22Rv1 (cell line): ENCODE data around the gene PISD.

ENCODE experiments used
- H3K27ac ChIP-seq: fragments of 450-650 bp; 2 replicates; pipeline ENCODE4 v1.5.1; 2017
- ZFX ChIP-seq: fragments of 450-650 bp; IDR thresholded peaks from 2 replicates; pipeline ENCODE4 v1.6.1; 2017; ENCODE audit warnings: antibody characterized with exemption, borderline replicate concordance
- TF ChIP-seq, protein P1 (sequence below): fragments of 450-650 bp; IDR thresholded peaks from 2 replicates; pipeline ENCODE4 v1.5.1; 2017; ENCODE audit warnings: mild to moderate bottlenecking

Gene PISD

DNA sequence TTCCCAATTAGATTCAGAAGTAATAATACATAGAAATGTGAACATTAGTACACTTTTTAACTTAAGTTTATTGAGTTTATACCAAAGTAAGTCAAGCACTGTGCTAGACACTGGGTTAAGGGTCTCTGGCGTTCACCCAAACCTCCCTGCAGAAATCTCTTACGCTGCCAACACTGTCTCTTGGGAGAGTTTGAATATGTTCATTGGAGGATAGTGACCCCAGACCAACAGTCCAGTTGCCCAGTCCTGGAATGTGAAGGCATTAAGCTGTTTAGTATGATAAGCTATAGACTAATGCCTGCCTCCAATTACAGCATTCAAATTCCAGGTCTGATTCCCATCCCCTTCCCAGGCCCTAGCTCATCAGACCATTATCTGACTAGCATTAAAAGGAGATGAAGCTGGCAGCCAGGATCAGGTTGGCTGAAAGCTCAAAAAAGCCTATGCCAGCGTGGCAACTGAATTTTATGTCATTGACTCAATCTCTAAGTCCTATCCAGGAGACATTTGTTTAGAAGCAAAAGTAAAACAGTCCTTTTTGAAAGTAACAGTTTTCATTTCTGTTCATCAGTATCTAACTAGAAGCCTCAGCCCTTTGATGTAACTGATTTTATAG is 87.9 kb downstream of the PISD start:
- TF ChIP-seq, protein P1, sequence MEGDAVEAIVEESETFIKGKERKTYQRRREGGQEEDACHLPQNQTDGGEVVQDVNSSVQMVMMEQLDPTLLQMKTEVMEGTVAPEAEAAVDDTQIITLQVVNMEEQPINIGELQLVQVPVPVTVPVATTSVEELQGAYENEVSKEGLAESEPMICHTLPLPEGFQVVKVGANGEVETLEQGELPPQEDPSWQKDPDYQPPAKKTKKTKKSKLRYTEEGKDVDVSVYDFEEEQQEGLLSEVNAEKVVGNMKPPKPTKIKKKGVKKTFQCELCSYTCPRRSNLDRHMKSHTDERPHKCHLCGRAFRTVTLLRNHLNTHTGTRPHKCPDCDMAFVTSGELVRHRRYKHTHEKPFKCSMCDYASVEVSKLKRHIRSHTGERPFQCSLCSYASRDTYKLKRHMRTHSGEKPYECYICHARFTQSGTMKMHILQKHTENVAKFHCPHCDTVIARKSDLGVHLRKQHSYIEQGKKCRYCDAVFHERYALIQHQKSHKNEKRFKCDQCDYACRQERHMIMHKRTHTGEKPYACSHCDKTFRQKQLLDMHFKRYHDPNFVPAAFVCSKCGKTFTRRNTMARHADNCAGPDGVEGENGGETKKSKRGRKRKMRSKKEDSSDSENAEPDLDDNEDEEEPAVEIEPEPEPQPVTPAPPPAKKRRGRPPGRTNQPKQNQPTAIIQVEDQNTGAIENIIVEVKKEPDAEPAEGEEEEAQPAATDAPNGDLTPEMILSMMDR, result no peak
- no peak for TF ChIP-seq ZFX
- no peak overlapping the region for H3K27ac ChIP-seq

DNA sequence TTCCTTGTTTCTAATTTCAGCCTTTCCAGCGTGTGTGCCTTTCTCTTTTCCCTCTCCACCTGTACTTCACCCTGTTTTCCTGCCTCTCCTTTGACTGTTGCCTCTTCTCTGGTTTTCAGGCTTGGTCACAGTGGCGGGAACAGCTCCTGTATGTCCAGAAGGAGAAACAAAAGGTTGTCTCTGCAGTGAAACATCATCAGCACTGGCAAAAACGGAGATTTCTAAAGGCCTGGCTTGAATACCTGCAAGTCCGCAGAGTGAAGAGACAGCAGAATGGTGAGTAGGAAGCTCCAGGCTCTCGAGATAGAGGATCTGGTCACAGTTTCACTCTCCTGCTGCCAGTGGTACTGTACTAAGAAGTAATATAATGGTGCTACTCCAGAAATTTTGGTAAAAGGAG is 89.1 kb downstream of the PISD start:
- no peak for TF ChIP-seq ZFX
- TF ChIP-seq, protein P1, result no peak
- H3K27ac ChIP-seq, result no peak overlapping the region

DNA sequence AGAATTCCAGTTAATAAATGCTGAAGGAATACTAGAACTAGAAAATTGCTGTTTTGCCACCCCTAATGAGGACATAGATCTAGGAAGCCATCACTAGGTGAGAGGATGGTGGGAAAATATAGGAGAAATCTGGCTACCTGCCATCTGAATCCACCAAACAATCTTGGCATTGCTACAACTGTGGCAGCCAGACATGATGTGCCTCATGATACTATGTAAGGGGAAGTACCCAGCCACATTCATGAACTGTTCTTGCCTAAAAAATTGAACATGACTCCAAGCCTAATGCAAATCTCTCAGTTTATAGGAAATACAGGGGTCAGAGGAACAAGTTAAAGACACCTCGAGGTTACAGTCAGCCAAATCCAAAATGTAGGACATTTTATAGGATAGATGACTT is 92.9 kb downstream of the PISD start:
- H3K27ac ChIP-seq, result no peak overlapping the region
- TF ChIP-seq, protein P1, result no peak
- TF ChIP-seq ZFX, result no peak
